Epithelial cell of proximal tubule (primary cell): Measurements from ENCODE around the gene PIP4K2B. TPM values are rescaled to one million over a fixed set of nuclear protein-coding genes. Genes with fewer than 3 reads are reported as not detected.

Source experiments
- DNase-seq: peaks from one replicate; pipeline ENCODE4 v3.0.0-alpha.2; 2011; ENCODE audit warnings: low read depth
- H3K4me3 ChIP-seq: 2 replicates; pipeline ENCODE4 v1.5.1; 2011; ENCODE audit warnings: low read depth, mild to moderate bottlenecking, low read length
- CTCF ChIP-seq: conservative IDR thresholded peaks from 2 replicates; pipeline ENCODE4 v1.5.1; 2012; ENCODE audit warnings: low read depth, mild to moderate bottlenecking, low read length
- total RNA-seq: library from RNA; depleted of rRNA; stranded (reverse); fragments of >200 nt; gene quantifications from 2 replicates; pipeline ENCODE4 v1.2.3, GENCODE V29; 2015

The PIP4K2B gene
- total RNA-seq, 1 donor from 2014 or later: 20.9 TPM

GRCh38 chr17:38732376-38733281, 66.7 kb downstream of the PIP4K2B start:
- no peak overlapping the region for H3K4me3 ChIP-seq
- no peak for TF ChIP-seq CTCF
- DNase-seq: peak; percentile 29

GRCh38 chr17:38731526-38732294, 67.6 kb downstream of the PIP4K2B start:
- peak overlapping the region; percentile 91 for H3K4me3 ChIP-seq
- no peak for DNase-seq
- no peak for TF ChIP-seq CTCF

- H3K4me3 ChIP-seq: peak overlapping the region; percentile 91
- no peak for TF ChIP-seq CTCF
- no peak for DNase-seq
These were observed 68.6 kb downstream of the PIP4K2B start for GRCh38 chr17:38730526-38731379.

GRCh38 chr17:38729886-38730525, 69.3 kb downstream of the PIP4K2B start, which contains the start of gene CISD3:
TSS of gene CISD3 (plus strand) at chr17:38730341. CDS start at chr17:38730359, 18 bp downstream.
- H3K4me3 ChIP-seq: peak within 1 kb of the TSS; percentile 91
- peak; percentile 43 for TF ChIP-seq CTCF
- DNase-seq: no peak

- H3K4me3 ChIP-seq: peak overlapping the region; percentile 70
- no peak for DNase-seq
- TF ChIP-seq CTCF: no peak
These were observed 69.9 kb downstream of the PIP4K2B start for GRCh38 chr17:38729368-38729885.
